ENCODE data around the gene TFR2. TPM values are rescaled to one million over a fixed set of nuclear protein-coding genes. Genes with fewer than 3 reads are reported as not detected.

TFR2 gene
- total RNA-seq, 3 donors from 2014 or later: 0.48 TPM; not detected in 2

DNA sequence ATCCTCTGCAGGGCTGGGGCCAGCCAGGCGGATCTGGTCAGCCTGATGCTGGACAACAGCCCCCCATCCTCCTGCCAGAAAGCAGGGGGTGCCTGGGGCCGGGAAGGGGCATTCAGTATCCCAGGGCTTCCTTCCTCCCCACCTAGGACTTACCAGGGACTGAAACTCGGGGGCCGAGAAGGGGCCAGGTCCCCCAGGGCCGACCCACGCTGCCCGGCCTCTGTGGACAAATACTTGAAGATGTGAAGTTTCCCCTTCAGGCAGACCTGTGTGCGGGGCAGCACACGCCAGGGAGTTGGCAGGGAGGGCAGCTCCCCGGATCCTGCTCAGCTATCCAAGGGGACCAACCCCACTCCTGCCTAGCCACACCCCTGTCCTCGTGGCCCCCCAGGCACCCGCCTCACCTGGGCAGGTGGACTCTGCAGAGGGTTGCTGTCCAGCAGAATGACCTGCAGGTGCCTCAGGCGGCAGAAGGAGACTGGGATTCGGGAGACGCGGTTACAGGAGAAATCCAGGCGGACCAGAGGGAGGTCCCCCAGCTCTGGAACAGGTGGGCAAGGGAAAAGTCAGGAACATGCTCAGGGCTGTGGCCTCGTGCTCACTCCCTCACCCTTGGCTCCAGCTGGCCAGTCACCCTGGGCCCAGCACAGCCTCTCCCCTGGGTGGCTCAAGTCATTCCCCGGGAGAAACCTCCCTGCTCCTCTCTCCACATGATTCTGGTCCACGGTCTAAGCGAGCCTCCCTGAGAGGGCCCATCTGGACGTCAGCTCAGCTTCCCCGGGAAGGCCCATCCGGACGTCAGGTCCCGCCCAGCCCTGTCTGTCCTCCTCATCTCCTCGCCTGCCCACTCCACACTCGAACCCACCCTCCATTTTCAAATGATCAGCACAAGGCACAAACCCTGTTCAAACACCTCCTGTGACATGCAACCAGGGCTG is 62.8 kb downstream of the TFR2 start:
- TF ChIP-seq POLR2AphosphoS5 (IDR thresholded peaks at IDR 0.05): no peak
- no peak for TF ChIP-seq POLR2A (IDR thresholded peaks at IDR 0.05)
- TF ChIP-seq, protein P1, sequence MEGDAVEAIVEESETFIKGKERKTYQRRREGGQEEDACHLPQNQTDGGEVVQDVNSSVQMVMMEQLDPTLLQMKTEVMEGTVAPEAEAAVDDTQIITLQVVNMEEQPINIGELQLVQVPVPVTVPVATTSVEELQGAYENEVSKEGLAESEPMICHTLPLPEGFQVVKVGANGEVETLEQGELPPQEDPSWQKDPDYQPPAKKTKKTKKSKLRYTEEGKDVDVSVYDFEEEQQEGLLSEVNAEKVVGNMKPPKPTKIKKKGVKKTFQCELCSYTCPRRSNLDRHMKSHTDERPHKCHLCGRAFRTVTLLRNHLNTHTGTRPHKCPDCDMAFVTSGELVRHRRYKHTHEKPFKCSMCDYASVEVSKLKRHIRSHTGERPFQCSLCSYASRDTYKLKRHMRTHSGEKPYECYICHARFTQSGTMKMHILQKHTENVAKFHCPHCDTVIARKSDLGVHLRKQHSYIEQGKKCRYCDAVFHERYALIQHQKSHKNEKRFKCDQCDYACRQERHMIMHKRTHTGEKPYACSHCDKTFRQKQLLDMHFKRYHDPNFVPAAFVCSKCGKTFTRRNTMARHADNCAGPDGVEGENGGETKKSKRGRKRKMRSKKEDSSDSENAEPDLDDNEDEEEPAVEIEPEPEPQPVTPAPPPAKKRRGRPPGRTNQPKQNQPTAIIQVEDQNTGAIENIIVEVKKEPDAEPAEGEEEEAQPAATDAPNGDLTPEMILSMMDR (IDR thresholded peaks at IDR 0.05): no peak

DNA sequence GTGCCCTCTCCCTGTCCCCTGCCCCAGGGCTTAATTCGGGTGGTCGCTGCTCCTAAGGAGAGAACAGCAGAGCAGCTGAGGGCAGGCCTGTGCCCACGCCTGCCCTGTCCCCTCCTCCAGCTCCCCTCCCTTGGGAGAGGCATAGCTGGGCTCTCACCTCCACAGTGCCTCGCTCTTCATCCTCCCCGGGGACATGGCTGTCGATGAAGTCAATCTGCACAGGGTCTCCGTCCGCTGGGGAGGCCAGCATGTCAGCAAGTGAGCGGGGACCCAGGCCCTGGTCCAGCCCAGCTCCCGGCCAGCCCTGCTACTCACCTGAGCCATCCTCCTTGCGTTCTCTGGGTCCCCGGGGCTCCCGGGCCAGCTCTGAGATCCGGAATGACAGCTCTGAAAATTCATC is 63.8 kb downstream of the TFR2 start:
- Histone ChIP-seq H3K27ac (no peak overlapping the region), H3K36me3 (peaks cover 15% of the 10 kb centered on the region), H3K4me3 (no peak overlapping the region), H3K4me1 (peaks cover 0 to 2% of the 10 kb centered on the region in 2 donors), H3K9me3 (no peaks in the 10 kb centered on the region), H3K27me3 (no peaks in the 10 kb centered on the region)
- intact Hi-C loops (cut with DNase I; ENCODE audit: low total_unique reads): loop anchor here (5.0 to 10.0 kb wide), 3 partner anchors 107 to 1297 kb away; no protein-coding TSS in a partner anchor
- TF ChIP-seq POLR2A (IDR thresholded peaks at IDR 0.05): no peak
- no peak for TF ChIP-seq POLR2AphosphoS5 (IDR thresholded peaks at IDR 0.05)
- TF ChIP-seq, protein P1 (IDR thresholded peaks at IDR 0.05): no peak
- no peak for DNase-seq (ENCODE audit: low spot score in 2 of 2)

More for the DNA sequence above, 62.8 kb downstream of the TFR2 start:
- Histone ChIP-seq H3K4me1 (peaks cover under 1 to 9% of the 10 kb centered on the region in 2 donors), H3K27me3 (no peaks in the 10 kb centered on the region), H3K27ac (no peak overlapping the region), H3K9me3 (no peaks in the 10 kb centered on the region), H3K4me3 (no peak overlapping the region), H3K36me3 (peaks cover 15% of the 10 kb centered on the region)
- intact Hi-C loops (cut with DNase I; ENCODE audit: low total_unique reads): loop anchor here (5.0 to 10.0 kb wide), 3 partner anchors 106 to 1296 kb away; no protein-coding TSS in a partner anchor
- no peak for DNase-seq (ENCODE audit: low spot score in 2 of 2)

DNA sequence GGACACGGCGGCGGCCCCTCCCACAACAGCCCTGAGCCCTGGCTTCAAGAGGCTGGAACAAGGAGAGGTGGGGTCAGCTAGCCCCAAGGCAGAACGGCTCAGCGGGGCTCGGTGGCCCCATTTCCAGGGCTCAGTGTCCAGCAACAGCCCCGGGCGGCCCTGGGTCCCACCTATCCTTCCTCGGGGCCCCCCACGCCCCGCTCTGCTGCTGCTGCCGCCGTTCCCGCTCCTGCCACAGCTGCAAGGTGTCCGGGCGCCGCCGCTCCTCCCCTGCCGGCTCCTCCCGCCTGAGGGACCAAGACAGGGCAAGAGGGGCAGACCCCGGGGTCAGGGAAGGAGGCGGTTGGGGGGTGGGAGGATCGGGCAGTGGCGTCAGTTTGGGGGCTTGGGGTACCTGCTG is 64.2 kb downstream of the TFR2 start:
- DNase-seq (ENCODE audit: low spot score in 2 of 2): no peak
- Histone ChIP-seq H3K36me3 (peaks cover 15% of the 10 kb centered on the region), H3K27ac (no peak overlapping the region), H3K4me3 (no peak overlapping the region), H3K27me3 (no peaks in the 10 kb centered on the region), H3K9me3 (no peaks in the 10 kb centered on the region), H3K4me1 (no peaks in the 10 kb centered on the region)
- no peak for TF ChIP-seq POLR2AphosphoS5 (IDR thresholded peaks at IDR 0.05)
- TF ChIP-seq, protein P1 (IDR thresholded peaks at IDR 0.05): no peak
- TF ChIP-seq POLR2A (IDR thresholded peaks at IDR 0.05): no peak
- intact Hi-C loops (cut with DNase I; ENCODE audit: low total_unique reads): loop anchor here (5.0 to 10.0 kb wide), 3 partner anchors 108 to 1298 kb away; no protein-coding TSS in a partner anchor

DNA sequence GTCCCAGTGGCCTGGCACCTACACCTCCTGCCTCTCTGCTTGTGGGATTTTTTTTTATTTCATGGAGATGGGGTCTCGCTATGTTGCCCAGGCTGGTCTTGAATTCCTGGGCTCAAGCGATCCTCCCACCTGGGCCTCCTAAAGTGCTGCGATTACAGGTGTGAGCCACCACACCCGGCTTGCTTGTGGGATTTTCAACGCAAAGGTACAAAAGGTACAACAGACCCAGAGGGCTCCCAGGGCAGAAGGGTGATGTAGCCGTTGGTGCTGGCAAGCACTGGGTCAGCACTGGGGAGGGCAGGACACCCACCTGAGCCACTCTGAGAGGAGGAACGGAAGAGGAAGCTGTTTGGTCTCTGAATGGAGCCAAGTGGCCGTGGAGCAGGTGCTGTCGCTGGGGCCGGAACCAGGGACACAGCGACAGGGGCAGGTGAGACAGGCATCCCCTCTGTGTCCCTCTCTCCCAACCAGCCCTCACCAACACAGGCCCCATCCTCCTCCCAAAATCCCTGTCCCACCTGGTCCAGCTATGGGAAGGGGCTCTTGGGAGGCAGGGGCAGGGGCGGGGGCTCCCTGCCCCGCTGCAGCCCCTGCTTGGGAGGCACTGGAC is 64.9 kb downstream of the TFR2 start:
- Histone ChIP-seq H3K4me1 (no peaks in the 10 kb centered on the region), H3K4me3 (no peak overlapping the region), H3K27me3 (no peaks in the 10 kb centered on the region), H3K36me3 (peaks cover 15% of the 10 kb centered on the region), H3K27ac (no peak overlapping the region), H3K9me3 (no peaks in the 10 kb centered on the region)
- DNase-seq (ENCODE audit: low spot score in 2 of 2): no peak
- intact Hi-C loops (cut with DNase I; ENCODE audit: low total_unique reads): loop anchor here (5.0 to 10.0 kb wide), 3 partner anchors 108 to 1298 kb away; no protein-coding TSS in a partner anchor
- TF ChIP-seq POLR2AphosphoS5 (IDR thresholded peaks at IDR 0.05) (no peak), POLR2A (IDR thresholded peaks at IDR 0.05) (no peak)
- TF ChIP-seq, protein P1 (IDR thresholded peaks at IDR 0.05): no peak

All from breast epithelium (tissue), 4 donors.